ENCODE measurements around the gene WFS1.

The WFS1 gene

DNA sequence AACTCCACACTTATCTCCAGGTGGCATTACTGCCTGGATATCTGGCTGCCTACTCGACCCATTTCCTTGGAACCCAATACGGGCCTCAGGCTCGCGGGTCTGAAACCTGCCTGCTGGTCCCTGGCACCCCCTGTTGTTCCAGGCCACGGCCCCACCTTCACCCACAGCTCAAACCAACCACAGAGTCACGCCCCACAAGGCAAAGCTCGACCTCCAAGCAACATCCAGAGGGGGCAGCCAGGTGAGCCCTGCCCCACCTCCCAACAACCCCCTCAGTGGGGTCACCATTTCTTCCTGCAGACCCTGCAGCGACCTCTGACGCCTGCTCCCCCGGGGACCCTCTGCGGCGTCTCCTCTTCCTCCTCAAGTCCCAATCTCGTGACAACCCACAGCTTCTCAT lies 76.2 kb downstream of the WFS1 start:
- no peaks in the 10 kb centered on the region for H3K36me3 ChIP-seq (ENCODE audit: low read length)
- H3K79me2 ChIP-seq (ENCODE audit: insufficient read depth, low read length) = no peaks in the 10 kb centered on the region
- H3K4me2 ChIP-seq (ENCODE audit: low read depth, low read length, poor library complexity, severe bottlenecking) = no peak overlapping the region
- H3K9me3 ChIP-seq (ENCODE audit: insufficient read depth, low read length) = no peaks in the 10 kb centered on the region
- no peaks in the 10 kb centered on the region for H4K20me1 ChIP-seq (ENCODE audit: low read depth, low read length)
- H2AFZ ChIP-seq (ENCODE audit: low read depth, low read length, severe bottlenecking) = no peak overlapping the region
- H3K27ac ChIP-seq (ENCODE audit: low read depth, low read length) = no peak overlapping the region
- TF ChIP-seq EZH2phosphoT487 (conservative IDR thresholded peaks at IDR 0.05; ENCODE audit: low read length) = no peak
- TF ChIP-seq, protein P1, sequence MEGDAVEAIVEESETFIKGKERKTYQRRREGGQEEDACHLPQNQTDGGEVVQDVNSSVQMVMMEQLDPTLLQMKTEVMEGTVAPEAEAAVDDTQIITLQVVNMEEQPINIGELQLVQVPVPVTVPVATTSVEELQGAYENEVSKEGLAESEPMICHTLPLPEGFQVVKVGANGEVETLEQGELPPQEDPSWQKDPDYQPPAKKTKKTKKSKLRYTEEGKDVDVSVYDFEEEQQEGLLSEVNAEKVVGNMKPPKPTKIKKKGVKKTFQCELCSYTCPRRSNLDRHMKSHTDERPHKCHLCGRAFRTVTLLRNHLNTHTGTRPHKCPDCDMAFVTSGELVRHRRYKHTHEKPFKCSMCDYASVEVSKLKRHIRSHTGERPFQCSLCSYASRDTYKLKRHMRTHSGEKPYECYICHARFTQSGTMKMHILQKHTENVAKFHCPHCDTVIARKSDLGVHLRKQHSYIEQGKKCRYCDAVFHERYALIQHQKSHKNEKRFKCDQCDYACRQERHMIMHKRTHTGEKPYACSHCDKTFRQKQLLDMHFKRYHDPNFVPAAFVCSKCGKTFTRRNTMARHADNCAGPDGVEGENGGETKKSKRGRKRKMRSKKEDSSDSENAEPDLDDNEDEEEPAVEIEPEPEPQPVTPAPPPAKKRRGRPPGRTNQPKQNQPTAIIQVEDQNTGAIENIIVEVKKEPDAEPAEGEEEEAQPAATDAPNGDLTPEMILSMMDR (IDR thresholded peaks at IDR 0.05; ENCODE audit: insufficient read depth, low read length, poor library complexity, severe bottlenecking) = no peak
- H3K27me3 ChIP-seq (ENCODE audit: low read length) = no peaks in the 10 kb centered on the region
- no peaks in the 10 kb centered on the region for H3K9me2 ChIP-seq (replicated peaks; ENCODE audit: insufficient read depth, low read length)
- no peaks in the 10 kb centered on the region for H3F3A ChIP-seq (ENCODE audit: insufficient read depth)
- no peak overlapping the region for H3K9ac ChIP-seq (ENCODE audit: low read length)
- H3K4me3 ChIP-seq (ENCODE audit: insufficient read depth, low read length, poor library complexity, severe bottlenecking) = no peak overlapping the region

DNA sequence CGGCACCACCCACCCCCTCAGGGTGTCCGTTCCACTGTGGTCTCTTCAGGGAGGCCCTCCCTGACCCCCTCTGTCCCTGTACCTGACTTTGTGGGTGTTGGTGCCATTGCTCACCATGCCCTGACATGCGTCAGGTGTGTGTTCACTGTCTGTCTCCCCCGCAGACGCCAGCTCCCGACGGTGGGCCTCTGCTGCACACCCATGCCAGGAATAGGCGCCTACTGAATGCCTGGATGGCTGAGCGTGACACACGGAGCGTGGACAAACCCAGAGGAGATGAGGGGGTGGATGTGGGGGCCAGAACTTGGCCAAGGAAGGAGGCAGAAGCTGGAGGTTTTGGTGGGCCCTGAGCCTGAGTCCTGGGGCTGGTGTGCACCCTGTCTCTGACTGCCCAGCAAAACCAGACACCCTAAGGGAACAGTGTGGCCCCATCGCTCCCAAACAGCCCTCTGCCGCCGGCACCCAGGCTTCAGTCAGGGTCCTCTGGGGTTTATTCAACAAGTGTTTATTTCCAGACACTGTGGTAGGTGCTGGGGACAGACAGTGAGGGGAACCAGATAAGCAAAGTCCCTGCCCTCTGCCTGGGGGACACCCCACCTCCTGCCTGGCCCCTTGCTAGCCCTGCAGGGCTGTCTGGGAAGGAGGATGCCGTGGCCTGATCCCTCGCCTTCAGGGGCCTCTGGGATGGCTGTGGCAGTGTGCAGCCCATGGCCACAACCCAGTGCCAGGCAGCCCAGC lies 76.9 kb downstream of the WFS1 start:
- Histone ChIP-seq H3K27me3 (ENCODE audit: low read length) (no peaks in the 10 kb centered on the region), H3K4me2 (ENCODE audit: low read depth, low read length, poor library complexity, severe bottlenecking) (no peak overlapping the region), H3K79me2 (ENCODE audit: insufficient read depth, low read length) (no peaks in the 10 kb centered on the region), H4K20me1 (ENCODE audit: low read depth, low read length) (no peaks in the 10 kb centered on the region), H3K9ac (ENCODE audit: low read length) (no peak overlapping the region), H3K4me3 (ENCODE audit: insufficient read depth, low read length, poor library complexity, severe bottlenecking) (no peak overlapping the region), H3K9me3 (ENCODE audit: insufficient read depth, low read length) (no peaks in the 10 kb centered on the region), H3K9me2 (replicated peaks; ENCODE audit: insufficient read depth, low read length) (no peaks in the 10 kb centered on the region), H3K27ac (ENCODE audit: low read depth, low read length) (no peak overlapping the region), H3F3A (ENCODE audit: insufficient read depth) (no peaks in the 10 kb centered on the region), H2AFZ (ENCODE audit: low read depth, low read length, severe bottlenecking) (no peak overlapping the region), H3K36me3 (ENCODE audit: low read length) (no peaks in the 10 kb centered on the region)
- TF ChIP-seq, protein P1 (IDR thresholded peaks at IDR 0.05; ENCODE audit: insufficient read depth, low read length, poor library complexity, severe bottlenecking) = no peak
- no peak for TF ChIP-seq EZH2phosphoT487 (conservative IDR thresholded peaks at IDR 0.05; ENCODE audit: low read length)

DNA sequence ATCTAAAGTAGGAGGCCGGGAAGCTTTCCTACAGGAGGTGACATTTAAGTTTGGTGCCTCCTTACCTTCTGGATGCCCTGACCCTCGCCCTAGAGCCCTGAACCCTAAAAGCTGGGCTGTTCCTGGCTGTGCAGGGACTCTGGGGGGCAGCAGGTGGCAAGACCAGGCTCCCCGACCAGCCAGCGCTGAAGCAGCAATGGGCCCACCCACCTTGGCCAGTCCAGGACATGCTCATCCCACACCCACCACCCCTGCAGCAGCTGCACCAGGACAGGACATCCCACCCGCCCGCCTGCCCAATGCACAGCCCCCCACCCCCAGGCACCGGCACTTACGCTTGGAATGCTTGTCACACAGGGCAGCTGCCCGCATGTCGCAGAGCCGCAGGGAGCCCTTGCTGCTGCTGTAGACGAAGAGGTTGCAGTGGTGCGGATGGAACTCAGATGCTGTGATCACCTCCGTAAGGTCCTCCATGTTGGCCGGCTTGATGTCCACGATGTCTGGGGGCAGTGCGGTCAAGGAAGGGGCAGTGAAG lies 77.9 kb downstream of the WFS1 start:
- Histone ChIP-seq H3K9me3 (ENCODE audit: insufficient read depth, low read length) (no peaks in the 10 kb centered on the region), H4K20me1 (ENCODE audit: low read depth, low read length) (no peaks in the 10 kb centered on the region), H3K9me2 (replicated peaks; ENCODE audit: insufficient read depth, low read length) (no peaks in the 10 kb centered on the region), H3K9ac (ENCODE audit: low read length) (no peak overlapping the region), H3K4me3 (ENCODE audit: insufficient read depth, low read length, poor library complexity, severe bottlenecking) (no peak overlapping the region), H3K27me3 (ENCODE audit: low read length) (no peaks in the 10 kb centered on the region), H3F3A (ENCODE audit: insufficient read depth) (no peaks in the 10 kb centered on the region), H3K79me2 (ENCODE audit: insufficient read depth, low read length) (no peaks in the 10 kb centered on the region), H3K36me3 (ENCODE audit: low read length) (no peaks in the 10 kb centered on the region), H2AFZ (ENCODE audit: low read depth, low read length, severe bottlenecking) (no peak overlapping the region), H3K4me2 (ENCODE audit: low read depth, low read length, poor library complexity, severe bottlenecking) (no peak overlapping the region), H3K27ac (ENCODE audit: low read depth, low read length) (no peak overlapping the region)
- TF ChIP-seq, protein P1 (IDR thresholded peaks at IDR 0.05; ENCODE audit: insufficient read depth, low read length, poor library complexity, severe bottlenecking) = no peak
- TF ChIP-seq EZH2phosphoT487 (conservative IDR thresholded peaks at IDR 0.05; ENCODE audit: low read length) = no peak
